GM18868 (cell line): Measurements from ENCODE around the gene INTS12.

ENCODE experiments used
- ATAC-seq: cut with Tn5 transposase; IDR thresholded peaks from one replicate; pipeline ENCODE4 v1.9.1; 2021; ENCODE audit warnings: mild to moderate bottlenecking, moderate library complexity; ENCODE audit not compliant: unreplicated experiment

INTS12 gene

DNA sequence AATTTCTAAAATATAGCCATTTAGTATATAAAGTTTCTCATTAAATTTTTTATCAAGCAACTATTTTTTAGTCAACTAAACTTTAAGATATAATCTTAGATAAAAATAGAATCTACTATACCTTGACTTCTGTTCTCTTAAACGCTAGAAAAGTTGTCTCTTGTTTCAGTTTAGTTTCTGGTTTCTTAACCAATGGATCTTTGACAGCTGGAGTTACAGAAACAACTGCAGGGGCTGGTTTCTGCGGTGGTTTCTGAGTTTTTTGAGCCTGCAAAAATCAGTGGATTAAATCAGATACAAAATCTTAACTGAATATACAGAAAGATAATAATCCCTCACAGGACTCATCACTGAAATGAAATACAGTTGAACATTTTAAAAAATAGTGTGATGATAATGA is 21.9 kb downstream of the INTS12 start:
- ATAC-seq, result no peak

DNA sequence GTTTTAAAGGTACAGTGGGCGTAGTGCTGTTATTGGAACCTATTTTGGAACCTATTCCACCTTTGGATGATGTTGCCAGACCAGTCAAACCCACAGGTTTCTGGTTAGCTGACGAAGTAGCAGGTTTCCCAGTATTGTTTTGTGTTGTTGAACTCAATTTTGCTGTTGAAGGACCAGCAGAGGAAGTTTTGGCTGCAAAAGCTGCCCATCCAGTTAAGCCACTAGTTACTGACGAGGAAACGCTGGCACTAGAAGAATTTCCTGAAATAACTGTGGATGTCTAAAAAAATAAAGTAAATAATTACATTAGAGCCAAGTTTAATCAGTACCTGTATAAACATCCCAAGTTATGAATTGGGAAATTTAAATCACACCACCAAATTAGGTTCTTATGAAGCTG is 25.5 kb downstream of the INTS12 start:
- ATAC-seq, result no peak

DNA sequence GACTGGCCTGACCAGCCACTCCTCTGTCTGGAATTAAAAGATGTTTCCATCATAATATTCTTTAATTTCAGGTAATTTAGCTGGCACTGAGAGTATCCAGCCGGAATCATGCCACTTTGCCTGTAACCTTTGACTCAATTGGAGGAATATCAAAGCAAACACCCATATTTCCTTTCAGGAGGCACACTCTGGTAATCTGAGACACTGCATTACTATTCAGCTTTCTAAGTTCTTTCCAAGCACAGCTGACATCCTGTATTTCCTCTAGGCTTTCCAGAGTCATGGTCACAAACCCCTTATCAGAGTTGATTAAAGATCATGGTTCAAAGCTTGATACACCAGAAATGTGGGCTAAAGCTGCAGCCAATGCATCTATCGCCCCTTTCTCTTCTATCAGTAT is 29.3 kb downstream of the INTS12 start:
- ATAC-seq, result no peak

DNA sequence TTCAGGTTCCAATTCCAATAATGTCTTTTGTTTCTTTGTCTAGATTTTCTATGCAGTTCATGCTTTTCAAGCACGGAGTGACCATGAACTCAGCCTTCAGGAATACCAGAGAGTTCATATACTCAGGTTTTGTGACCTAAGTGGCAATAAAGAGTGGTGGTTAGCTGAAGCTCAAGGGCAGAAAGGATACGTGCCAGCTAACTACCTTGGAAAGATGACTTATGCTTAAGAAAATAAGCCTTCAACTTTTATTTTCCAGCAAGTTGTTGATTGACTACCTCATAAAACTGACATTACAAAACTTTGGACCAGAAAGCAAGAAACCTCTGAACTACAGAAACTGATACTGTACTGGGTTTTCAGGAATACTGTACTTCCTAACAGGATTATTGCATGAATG is 30.8 kb downstream of the INTS12 start:
- ATAC-seq, result no peak

DNA sequence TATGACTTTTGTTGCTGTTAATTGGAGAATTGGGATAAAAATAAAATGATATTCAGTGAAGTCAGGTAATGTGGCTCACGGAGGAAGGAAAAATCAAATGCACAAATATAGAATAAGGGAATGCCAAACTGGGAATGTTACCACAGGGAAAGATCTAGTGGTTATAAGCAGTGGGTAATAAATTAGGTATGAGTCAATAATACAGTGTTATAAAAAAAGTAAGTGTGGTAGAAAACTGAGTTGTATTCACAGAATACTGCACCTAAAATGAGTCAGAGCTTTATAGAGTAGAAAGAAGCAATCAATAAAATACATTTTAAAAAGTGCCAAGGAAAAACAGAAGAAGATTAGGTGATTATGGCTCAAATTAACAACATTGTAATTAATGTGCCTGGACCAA is 34.5 kb downstream of the INTS12 start:
- no peak for ATAC-seq

DNA sequence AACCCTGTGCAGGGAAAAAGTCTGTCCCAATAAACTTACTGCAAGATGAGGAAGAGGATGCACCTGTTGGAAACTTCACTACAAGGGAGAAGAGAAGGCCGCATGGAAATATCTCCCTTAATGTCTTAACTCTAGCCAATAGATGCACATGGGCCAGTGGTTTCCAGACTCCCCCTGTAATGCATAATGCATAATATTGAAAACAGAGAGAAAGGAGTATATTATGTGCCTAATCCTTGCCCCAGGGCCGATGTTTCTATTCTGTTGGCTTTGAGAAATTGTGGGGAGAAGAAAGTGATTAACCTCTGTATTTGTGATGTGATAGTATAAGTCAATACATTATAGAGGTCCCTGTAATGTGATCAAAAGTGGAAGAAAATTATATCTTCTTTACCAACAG is 37.2 kb downstream of the INTS12 start:
- ATAC-seq, result no peak

DNA sequence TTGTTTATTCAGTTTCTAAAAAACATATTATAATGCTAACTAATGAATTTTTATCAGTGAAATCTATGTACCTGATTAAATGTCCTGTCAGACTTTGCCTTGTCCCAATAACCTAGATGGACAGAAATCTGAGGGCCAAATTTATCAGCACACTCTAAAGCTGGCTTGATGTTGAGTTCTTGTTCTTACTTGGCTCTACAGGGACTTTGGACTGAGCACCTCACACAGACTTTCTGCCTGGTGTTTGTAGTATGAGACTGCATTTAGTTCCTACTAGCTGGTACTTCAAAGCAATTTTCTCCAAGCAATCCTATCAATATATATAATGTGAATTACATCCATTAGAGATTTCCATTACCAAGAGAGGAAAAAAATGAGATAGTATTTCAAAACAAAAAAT is 37.8 kb downstream of the INTS12 start:
- no peak for ATAC-seq

DNA sequence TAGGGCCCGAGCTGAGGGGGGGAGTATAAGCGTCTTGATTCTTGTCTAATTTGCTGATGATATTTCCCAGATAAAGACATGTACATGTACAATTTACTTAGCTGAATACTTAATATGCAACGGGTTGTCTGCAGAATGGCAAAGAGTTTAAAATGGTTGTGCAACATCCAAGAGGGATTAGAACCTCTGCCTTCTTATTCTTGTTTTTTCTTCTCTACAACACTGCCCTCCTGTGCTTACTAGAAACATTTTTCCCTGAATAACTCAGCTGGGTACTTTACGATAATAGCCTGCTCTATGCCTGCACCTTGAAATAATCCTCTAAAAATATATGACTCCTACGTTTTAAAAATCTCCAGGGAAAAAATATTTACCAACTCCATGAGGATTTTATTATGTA is 41.8 kb downstream of the INTS12 start:
- peak; percentile 73 for ATAC-seq

DNA sequence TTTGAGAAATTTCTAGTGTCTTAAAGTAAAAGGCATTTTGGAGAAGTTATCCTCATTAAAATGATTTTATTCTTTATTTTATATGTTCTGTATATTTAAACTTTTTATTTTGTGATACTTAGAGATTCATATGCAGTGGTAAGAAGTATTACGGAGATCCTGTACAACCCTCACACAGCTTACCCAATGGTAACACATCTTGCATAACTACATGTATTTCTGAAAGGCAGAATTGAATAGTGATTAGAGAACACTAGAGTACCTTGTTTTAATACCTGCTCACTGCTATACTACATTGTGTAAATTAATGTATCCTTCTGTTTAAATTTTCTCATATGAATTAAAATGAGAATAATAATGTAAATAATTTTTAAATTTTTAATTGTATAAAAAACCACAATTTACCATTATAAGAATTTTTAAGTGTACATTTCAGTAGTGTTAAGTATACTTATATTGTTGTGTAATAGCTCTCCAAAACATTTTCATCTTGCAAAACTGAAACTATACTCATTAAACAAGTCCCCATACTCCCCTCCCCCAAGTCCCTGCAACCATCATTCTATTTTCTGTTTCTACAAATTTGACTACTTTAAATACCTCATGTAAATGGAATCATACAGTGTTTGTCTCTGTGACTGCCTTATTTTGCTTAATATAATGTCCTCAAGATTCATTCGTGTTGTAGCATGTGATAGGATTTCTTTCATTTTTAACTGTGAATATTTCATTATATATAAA is 45.4 kb downstream of the INTS12 start:
- ATAC-seq, result no peak

DNA sequence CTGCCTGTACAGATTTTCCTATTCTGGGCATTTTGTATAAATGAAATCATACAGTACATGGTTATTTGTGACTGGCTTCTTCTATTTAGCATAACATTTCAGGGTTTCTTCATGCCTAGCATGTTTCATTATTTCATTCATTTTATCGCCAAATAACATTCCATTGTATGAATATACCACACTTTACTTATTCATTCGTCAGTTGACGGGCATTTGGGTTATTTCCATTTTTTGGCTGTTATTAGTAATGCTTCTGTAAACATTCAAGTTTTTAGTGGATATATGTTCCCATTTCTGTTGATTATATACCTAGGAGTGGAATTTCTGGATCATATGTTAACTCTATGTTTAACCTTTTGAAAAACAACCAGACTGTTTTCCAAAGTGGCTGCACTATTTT is 47.5 kb downstream of the INTS12 start:
- no peak for ATAC-seq

DNA sequence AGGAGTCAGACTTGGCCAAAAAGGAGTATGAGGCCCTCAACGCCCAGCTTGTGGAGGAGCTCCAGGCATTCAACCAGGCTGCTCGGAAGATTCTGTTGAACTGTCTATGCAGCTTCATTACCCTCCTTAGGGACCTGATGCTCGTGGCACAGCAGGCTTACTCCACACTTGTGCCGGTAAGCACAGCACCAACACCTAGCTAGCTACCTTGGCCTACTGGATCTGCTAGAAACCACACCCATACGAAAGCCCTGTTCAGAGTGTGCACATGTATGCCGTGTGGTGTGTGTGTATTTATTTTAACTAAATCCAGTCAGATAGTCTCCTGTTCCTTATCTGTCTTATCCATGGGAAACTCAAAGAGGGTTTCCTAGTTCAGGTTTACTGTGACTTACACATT is 49.3 kb downstream of the INTS12 start:
- no peak for ATAC-seq

DNA sequence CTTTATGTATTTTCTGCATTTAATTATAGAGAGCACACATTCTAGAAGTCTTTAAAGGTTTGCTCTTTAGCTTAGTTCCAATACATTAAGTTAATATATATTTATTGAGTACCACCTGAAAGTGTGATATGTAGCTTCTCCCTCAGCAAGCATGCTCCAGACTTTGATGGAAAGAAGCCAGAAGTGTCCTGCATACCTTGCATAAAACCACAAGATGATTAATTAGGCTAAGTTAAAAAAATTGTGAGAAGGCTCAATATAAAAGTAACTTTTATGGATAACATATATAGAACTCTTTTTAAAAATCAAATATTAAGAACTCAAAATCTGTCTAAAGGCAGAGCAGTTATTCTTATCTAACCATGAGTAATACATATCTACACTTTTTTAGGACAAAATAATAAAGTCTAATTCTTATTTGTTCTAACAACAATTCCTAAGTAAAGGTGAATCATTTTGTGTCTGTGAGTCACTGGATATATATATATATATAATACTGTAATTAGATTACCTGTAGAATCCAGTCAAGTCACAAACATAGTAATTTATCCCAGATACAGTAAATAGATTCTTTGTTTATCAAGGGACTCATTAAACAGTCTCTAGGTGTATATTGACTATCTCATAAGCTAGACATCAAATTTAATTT is 51.2 kb downstream of the INTS12 start:
- ATAC-seq, result no peak

DNA sequence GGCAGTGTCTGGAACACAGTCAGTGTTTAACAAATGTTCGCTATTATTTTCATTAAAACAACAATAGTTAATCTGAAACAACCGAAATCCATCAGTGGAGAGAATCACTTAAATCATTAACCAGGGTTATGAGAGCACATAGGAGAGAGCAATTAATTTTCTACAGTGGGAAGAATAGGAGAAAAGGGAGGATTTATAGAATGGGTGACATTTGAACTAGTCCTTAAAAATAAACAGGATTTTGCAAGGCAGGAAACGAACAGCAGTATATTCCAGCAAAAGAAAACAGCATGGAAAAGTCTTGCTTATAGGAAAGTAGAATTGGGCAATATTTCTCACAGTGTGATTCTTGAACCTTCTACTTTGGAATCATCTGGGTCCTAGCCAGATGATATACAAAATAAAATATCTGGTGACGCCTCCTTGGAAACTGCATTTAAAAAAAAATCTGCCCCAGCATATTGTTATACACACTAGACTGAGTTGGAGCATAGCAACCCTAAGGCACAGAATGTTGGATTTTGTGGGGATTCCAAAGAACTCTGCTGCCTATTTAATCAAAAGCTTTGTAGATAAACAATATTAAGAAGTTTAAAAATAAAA is 56.1 kb downstream of the INTS12 start:
- no peak for ATAC-seq

DNA sequence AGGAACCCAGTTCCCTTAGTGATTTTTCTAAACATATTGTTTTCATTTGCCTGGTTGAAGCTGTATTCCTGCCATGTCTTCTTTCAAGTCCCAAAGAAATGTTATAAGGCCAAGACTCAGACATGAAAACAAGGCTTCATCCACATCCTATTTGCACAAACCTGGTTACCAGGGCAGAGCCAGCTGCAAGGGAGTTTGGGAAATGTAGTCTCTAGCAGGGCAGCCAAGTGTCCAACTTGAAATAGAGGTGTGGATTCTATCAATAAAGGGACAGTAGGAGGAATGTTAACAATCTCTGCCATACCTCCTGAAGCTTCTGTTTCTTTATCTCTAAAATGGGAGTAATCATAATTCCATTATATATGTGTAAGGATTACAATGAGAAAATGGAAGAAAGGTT is 56.6 kb downstream of the INTS12 start:
- ATAC-seq, result no peak

DNA sequence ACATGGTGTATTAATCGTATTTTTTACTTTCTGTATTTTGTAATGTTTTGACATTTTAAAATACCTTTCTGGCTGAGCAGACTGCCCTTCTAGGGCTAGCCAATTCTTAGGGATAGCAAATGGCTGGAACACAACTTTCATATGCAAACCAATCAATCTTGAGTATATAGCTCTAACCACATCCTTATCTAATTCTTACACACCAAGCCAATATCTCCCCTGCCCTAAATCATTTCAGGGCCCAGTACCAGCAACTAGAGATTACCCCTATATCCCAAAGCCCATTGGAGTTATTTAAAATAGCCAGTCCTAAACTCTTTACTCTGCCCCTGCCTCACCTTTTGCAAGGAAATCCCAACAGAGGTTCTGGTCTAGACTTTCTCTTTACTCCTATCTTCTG is 58.3 kb downstream of the INTS12 start:
- ATAC-seq, result no peak

DNA sequence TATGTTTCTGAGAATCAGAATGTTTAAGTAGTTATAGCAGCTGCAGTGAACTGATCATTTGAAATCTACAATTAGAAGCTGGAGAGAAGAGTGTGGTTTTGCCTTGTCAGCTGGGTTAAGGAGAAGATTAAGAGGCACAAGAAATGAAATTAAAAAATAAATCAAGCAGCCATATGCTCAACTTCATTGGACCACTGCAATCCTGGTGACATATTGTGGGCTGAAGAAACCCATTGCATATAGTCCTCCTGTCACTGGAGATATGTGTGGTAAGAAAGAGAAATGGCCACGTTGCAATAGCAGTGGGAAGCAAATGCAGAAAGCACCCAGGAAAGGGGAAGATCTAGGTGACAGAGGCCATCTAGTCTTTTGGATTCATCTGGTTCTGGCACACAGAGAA is 63.0 kb downstream of the INTS12 start:
- no peak for ATAC-seq

DNA sequence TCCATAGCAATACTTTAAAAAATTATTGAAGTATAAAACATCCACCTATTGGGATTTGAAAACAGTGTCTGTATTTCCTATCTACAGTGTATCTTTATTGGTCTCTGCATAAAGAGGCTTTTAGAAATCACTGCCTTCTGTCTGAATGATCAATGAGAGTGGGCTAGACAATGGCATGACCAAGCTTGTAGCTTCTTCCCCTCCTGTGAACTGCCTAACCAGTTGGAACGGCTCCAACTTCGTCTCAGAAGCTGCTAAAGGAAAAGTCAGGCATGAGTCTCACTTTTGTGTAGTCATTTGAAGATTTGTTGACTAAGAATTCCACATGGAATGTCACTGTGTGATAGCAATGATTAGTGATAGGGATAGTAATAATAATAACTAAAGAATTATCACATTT is 64.2 kb downstream of the INTS12 start:
- no peak for ATAC-seq

DNA sequence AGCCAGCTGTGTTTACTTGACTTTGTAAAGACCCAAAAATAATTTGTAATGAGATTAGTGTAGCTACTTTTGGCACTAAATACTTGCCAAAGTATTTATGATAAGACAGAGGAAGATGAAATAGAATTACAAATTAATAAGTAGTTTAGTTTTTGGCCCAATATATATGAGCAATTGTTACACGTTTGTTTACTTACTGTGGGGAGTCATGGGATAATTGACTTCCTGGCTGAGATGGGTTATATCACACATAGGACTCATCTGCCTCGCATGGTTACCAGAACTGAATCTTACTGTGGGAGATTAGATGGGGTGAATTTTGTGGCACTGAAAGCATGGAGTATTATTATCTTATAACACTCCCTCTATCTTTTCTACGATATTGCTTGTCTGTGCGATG is 66.6 kb downstream of the INTS12 start:
- ATAC-seq, result no peak

DNA sequence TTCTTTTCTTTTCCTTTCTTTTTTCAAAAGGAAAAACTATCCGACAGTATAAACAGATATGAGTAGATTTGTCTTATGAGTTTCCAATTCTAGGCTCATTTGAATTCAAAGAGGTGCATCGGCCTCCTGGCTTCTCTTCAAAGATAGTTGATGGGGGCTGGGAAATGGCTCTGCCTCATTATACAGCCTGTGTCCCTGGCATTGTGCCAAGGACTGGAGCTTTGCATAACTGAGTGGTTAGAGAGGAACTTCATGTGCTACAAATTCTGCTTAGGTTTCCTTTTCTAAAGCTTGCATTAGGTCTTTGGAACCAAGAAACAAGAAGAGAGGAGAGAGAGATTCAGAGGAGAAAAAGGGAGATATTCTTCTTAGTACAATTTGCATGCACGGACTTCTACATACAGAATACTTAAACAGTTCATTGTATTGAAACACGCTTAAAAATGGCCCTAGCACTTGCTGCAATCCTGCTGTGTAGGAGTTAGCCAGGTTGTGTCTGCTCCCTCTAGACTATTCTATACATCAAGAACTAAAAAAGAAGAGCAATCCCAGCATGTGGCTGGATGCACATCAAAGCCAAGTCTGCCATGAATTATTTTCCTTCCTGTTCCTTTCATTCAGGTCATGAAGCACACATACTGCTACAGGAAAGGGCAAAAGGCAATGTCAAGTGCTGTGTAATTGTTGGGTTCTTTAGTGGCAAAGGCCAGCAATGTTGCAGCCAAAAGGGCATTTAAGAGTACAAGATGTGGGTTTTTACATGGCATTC is 70.9 kb downstream of the INTS12 start:
- ATAC-seq, result peak; percentile 67

DNA sequence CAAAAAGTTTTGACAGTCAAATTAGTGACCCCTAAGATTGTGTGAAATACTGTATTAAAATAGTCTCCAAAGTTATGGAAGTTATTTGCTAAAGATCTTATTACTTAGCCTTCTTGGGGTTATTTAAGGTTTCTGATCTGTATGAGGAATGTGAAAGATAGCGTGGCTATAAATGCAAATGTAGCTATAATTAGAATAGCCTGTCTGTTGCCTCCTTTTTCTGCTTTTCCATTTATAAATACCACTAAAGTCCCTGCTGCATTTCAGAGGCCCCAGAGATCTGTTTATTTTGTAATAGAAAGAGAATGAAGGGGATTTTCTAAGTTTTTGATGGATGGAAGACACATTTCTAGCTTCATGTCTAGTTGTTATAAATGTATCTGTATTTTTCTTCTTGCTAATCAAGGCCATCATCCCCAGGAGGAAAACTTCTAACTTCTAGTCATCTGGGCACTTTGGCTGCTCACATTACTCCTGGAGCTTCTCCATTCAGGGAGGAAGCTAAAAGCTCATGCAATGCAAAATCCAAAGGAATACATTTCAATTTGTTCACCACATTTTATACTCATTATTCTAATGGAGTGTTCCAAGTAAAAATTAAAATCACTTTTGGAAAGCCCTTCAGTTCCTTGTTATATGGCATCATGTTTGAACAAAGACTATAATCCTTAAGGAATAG is 73.9 kb downstream of the INTS12 start:
- peak; percentile 41 for ATAC-seq

DNA sequence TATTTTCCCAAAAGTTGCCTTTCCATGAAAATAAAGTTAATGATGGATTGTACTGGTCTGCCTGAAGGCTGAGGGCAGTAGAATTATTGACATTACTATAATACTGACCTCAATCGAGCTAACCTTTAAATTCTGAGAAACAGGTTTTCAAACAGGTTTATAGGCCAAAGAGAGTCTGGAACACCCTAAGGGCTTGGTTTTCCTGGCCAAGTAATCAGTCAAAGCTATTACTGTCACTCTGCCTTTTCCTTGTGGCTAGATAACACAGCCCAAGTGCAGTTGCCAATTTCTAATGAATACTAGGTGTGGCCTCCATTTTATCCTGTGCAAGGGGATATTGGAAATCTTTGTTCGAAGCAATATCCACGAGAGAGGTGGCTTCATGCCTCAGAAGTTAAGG is 75.2 kb downstream of the INTS12 start:
- no peak for ATAC-seq
